Ishikawa (cell line): Measurements from ENCODE around the gene CATSPER3.

Experiments
- CEBPB ChIP-seq: IDR thresholded peaks from 2 replicates; pipeline ENCODE4 v1.6.1; 2012
- CREB1 ChIP-seq: IDR thresholded peaks from 2 replicates; pipeline ENCODE4 v1.6.1; 2012; ENCODE audit warnings: low read depth
- EGR1 ChIP-seq: IDR thresholded peaks from 2 replicates; pipeline ENCODE4 v1.6.1; 2012
- EP300 ChIP-seq: IDR thresholded peaks from 2 replicates; pipeline ENCODE4 v1.6.1; 2012; ENCODE audit warnings: borderline replicate concordance
- FOXM1 ChIP-seq: IDR thresholded peaks from 2 replicates; pipeline ENCODE4 v1.6.1; 2012; ENCODE audit warnings: low read depth, borderline replicate concordance
- NFIC ChIP-seq: IDR thresholded peaks from 2 replicates; pipeline ENCODE4 v1.6.1; 2012
- RAD21 ChIP-seq: IDR thresholded peaks from 2 replicates; pipeline ENCODE4 v1.6.1; 2012; ENCODE audit warnings: low read depth
- TAF1 ChIP-seq: IDR thresholded peaks from 2 replicates; pipeline ENCODE4 v1.6.1; 2012; ENCODE audit warnings: low read depth, mild to moderate bottlenecking
- TCF12 ChIP-seq: IDR thresholded peaks from 2 replicates; pipeline ENCODE4 v1.6.1; 2012; ENCODE audit warnings: low read depth
- TEAD4 ChIP-seq: IDR thresholded peaks from 2 replicates; pipeline ENCODE4 v1.6.1; 2012
- YY1 ChIP-seq: IDR thresholded peaks from 2 replicates; pipeline ENCODE4 v1.6.1; 2012; ENCODE audit warnings: low read depth
- ZBTB7A ChIP-seq: IDR thresholded peaks from 2 replicates; pipeline ENCODE4 v1.6.1; 2012; ENCODE audit warnings: low read depth
- TF ChIP-seq, protein P1 (sequence below): IDR thresholded peaks from 2 replicates; pipeline ENCODE4 v1.6.1; 2012; ENCODE audit warnings: low read depth, mild to moderate bottlenecking
- TF ChIP-seq, protein P2 (sequence below): IDR thresholded peaks from 2 replicates; pipeline ENCODE4 v1.6.1; 2012
- TF ChIP-seq, protein P3 (sequence below): IDR thresholded peaks from 2 replicates; pipeline ENCODE4 v1.6.1; 2012

CATSPER3 gene

DNA sequence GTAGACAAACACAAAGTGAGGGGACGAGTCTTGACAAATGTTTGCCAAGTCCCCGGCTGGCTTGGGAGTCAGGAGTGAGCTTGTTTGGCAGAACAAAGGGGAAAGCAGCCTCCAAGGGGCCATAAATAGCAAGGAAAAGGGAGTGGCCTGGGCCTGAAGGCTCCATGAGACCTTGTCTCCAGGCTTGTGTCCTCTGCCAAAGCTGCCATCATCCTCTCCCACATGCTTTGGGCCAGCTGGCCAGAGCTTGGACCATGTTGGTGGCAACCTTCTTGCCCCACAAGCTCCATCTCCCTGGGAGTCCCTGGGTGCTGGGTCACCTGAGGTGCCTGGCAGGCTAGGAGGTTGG lies 79.6 kb downstream of the CATSPER3 start:
- TF ChIP-seq, protein P1, sequence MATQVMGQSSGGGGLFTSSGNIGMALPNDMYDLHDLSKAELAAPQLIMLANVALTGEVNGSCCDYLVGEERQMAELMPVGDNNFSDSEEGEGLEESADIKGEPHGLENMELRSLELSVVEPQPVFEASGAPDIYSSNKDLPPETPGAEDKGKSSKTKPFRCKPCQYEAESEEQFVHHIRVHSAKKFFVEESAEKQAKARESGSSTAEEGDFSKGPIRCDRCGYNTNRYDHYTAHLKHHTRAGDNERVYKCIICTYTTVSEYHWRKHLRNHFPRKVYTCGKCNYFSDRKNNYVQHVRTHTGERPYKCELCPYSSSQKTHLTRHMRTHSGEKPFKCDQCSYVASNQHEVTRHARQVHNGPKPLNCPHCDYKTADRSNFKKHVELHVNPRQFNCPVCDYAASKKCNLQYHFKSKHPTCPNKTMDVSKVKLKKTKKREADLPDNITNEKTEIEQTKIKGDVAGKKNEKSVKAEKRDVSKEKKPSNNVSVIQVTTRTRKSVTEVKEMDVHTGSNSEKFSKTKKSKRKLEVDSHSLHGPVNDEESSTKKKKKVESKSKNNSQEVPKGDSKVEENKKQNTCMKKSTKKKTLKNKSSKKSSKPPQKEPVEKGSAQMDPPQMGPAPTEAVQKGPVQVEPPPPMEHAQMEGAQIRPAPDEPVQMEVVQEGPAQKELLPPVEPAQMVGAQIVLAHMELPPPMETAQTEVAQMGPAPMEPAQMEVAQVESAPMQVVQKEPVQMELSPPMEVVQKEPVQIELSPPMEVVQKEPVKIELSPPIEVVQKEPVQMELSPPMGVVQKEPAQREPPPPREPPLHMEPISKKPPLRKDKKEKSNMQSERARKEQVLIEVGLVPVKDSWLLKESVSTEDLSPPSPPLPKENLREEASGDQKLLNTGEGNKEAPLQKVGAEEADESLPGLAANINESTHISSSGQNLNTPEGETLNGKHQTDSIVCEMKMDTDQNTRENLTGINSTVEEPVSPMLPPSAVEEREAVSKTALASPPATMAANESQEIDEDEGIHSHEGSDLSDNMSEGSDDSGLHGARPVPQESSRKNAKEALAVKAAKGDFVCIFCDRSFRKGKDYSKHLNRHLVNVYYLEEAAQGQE = no peak
- TF ChIP-seq, protein P2, sequence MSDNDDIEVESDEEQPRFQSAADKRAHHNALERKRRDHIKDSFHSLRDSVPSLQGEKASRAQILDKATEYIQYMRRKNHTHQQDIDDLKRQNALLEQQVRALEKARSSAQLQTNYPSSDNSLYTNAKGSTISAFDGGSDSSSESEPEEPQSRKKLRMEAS = no peak
- TF ChIP-seq, protein P3, sequence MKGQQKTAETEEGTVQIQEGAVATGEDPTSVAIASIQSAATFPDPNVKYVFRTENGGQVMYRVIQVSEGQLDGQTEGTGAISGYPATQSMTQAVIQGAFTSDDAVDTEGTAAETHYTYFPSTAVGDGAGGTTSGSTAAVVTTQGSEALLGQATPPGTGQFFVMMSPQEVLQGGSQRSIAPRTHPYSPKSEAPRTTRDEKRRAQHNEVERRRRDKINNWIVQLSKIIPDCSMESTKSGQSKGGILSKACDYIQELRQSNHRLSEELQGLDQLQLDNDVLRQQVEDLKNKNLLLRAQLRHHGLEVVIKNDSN = no peak
- no peak for TF ChIP-seq CEBPB
- no peak for TF ChIP-seq ZBTB7A
- no peak for TF ChIP-seq TCF12
- TF ChIP-seq EP300 = no peak
- no peak for TF ChIP-seq NFIC
- TF ChIP-seq FOXM1 = no peak
- TF ChIP-seq YY1 = no peak
- no peak for TF ChIP-seq TEAD4
- no peak for TF ChIP-seq CREB1
- no peak for TF ChIP-seq RAD21
- TF ChIP-seq TAF1 = no peak
- no peak for TF ChIP-seq EGR1

DNA sequence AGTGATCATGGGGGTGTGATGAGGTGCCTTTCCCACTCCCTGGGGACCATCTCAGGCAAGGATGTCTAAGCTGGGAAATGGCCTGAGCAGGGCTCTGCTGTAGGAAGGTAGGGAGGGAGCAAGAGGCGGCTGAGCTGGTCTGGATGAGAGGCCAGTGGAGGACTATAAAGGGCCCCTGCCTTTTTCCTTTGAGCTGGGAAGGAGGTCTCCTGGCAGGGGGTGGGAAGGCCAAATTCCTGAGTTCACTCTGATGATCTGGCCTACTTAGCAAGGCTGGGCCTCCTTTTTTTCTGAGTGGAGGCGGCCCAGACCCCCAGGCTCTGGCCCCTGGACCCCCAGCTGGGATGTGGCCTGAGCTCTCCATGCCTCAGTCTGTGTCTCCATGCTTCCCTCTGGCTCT lies 80.6 kb downstream of the CATSPER3 start:
- no peak for TF ChIP-seq TEAD4
- no peak for TF ChIP-seq YY1
- TF ChIP-seq, protein P3 = no peak
- TF ChIP-seq, protein P2 = no peak
- no peak for TF ChIP-seq EP300
- TF ChIP-seq TCF12 = no peak
- TF ChIP-seq CEBPB = no peak
- TF ChIP-seq NFIC = no peak
- TF ChIP-seq EGR1 = no peak
- no peak for TF ChIP-seq TAF1
- TF ChIP-seq FOXM1 = no peak
- no peak for TF ChIP-seq CREB1
- TF ChIP-seq RAD21 = no peak
- no peak for TF ChIP-seq ZBTB7A
- TF ChIP-seq, protein P1 = no peak

DNA sequence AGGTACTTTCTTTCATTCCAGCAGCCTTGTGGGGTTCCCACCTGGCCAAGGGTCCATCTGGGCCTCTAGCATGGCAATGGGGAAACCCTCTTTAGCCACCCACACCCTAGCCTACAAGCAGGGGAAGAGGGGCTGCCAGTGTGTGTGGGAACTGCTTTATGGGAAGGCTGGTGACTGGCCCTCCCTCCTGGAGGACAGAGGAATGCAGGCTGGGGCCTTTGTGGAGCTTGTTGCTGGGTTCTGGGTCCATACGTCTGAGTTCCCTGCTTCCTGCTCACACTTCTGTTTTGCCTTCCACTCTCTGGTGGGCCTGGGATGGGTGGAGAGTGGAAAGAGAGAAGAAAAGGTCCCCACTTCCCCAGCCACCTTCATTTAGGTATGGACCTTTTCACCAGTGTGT lies 81.2 kb downstream of the CATSPER3 start:
- TF ChIP-seq ZBTB7A (no peak), EP300 (no peak), TEAD4 (no peak), NFIC (no peak), CEBPB (no peak), TAF1 (no peak), RAD21 (no peak), CREB1 (no peak), EGR1 (no peak), FOXM1 (no peak)
- TF ChIP-seq, protein P2 = no peak
- TF ChIP-seq, protein P1 = no peak

DNA sequence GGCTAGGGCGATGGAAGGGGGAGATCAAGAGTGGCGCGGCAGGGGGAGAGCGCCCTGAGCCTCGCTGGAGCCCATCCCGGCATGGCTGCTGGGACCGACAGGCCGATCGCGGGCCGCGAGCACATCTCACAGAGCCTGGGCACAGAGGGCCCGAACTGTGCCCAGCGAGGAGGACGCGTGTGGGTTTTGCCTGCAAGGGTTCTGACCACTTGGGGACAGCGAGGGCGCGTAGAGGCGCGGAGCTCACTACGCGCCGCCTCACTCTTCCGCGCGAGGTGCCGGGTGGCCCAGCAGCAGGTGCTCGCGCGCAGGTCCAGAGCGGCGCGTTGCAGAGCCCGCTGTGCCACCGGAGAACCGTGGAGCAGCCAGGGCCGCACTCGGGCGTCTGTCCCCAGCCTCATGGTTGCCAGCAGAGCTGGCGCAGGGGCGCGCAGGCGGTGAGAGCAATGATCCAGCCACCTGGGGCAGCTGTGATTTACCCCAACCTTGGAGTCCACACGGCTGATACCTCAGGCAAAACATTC lies 82.6 kb downstream of the CATSPER3 start:
- TF ChIP-seq RAD21 = no peak
- TF ChIP-seq, protein P2 = no peak
- no peak for TF ChIP-seq CEBPB
- TF ChIP-seq EGR1 = no peak
- TF ChIP-seq ZBTB7A = no peak
- TF ChIP-seq TEAD4 = no peak
- no peak for TF ChIP-seq TCF12
- TF ChIP-seq, protein P1 = no peak
- no peak for TF ChIP-seq CREB1
- TF ChIP-seq NFIC = no peak
- no peak for TF ChIP-seq EP300
- TF ChIP-seq TAF1 = no peak
- TF ChIP-seq, protein P3 = no peak
- TF ChIP-seq FOXM1 = no peak
